HepG2 (cell line): ENCODE data around the gene NELFB. TPM values are rescaled to one million over a fixed set of nuclear protein-coding genes. Genes with fewer than 3 reads are reported as not detected.
A peak's percentile ranks its signal among the peaks of the same experiment; 100 is the strongest.

Experiments used
- AGO1 ChIP-seq: fragments of 200-400 bp; formaldehyde crosslinking; IDR thresholded peaks from 2 replicates; pipeline ENCODE4 v1.6.1; 2017; ENCODE audit warnings: mild to moderate bottlenecking, low read depth, low read length, moderate library complexity; ENCODE audit not compliant: poor library complexity, severe bottlenecking
- BRF2 ChIP-seq: sonication (generic); formaldehyde crosslinking; IDR thresholded peaks from 2 replicates; pipeline ENCODE4 v1.8.1; 2022; ENCODE audit warnings: mild to moderate bottlenecking, missing genetic modification reagents
- CBX1 ChIP-seq: IDR thresholded peaks from one replicate; pipeline ENCODE4 v1.6.1; 2016; ENCODE audit warnings: antibody characterized with exemption, low read depth
- CCDC6 ChIP-seq: sonication (generic); formaldehyde crosslinking; IDR thresholded peaks from 2 replicates; pipeline ENCODE4 v1.8.1; 2022; ENCODE audit warnings: mild to moderate bottlenecking, missing genetic modification reagents, moderate library complexity
- EHMT2 ChIP-seq: fragments of 200-600 bp; sonication (generic); IDR thresholded peaks from 2 replicates; pipeline ENCODE4 v1.7.0; 2017; ENCODE audit warnings: antibody characterized with exemption, low read depth, low read length, borderline replicate concordance
- POGK ChIP-seq: sonication (generic); formaldehyde crosslinking; conservative IDR thresholded peaks from 2 replicates; pipeline ENCODE4 v1.8.0; 2022; ENCODE audit warnings: mild to moderate bottlenecking, moderate library complexity, missing genetic modification reagents
- THAP11 ChIP-seq: IDR thresholded peaks from 2 replicates; pipeline ENCODE4 v1.6.1; 2016; ENCODE audit warnings: missing biosample characterization, missing genetic modification reagents
- U2AF1 ChIP-seq: fragments of 200-400 bp; formaldehyde crosslinking; optimal IDR thresholded peaks from 2 replicates; pipeline ENCODE3; 2017; ENCODE audit warnings: mild to moderate bottlenecking, low read depth, low read length
- ZNF224 ChIP-seq: sonication (generic); formaldehyde crosslinking; IDR thresholded peaks from 2 replicates; pipeline ENCODE4 v1.5.0; 2020; ENCODE audit warnings: mild to moderate bottlenecking, missing genetic modification reagents
- ZNF232 ChIP-seq: sonication (generic); formaldehyde crosslinking; IDR thresholded peaks from 2 replicates; pipeline ENCODE4 v1.4.0; 2020; ENCODE audit warnings: missing genetic modification reagents, borderline replicate concordance
- ZNF569 ChIP-seq: sonication (generic); formaldehyde crosslinking; IDR thresholded peaks from 2 replicates; pipeline ENCODE4 v1.5.0; 2020; ENCODE audit warnings: mild to moderate bottlenecking, missing genetic modification reagents, moderate library complexity, borderline replicate concordance
- ZNF572 ChIP-seq: sonication (generic); formaldehyde crosslinking; IDR thresholded peaks from 2 replicates; pipeline ENCODE4 v1.5.1; 2020; ENCODE audit warnings: mild to moderate bottlenecking, missing genetic modification reagents
- ZNF576 ChIP-seq: sonication (generic); formaldehyde crosslinking; IDR thresholded peaks from 2 replicates; pipeline ENCODE4 v1.4.0; 2020; ENCODE audit warnings: mild to moderate bottlenecking, missing genetic modification reagents
- ZNF589 ChIP-seq: sonication (generic); formaldehyde crosslinking; conservative IDR thresholded peaks from 2 replicates; pipeline ENCODE4 v1.8.0; 2022; ENCODE audit warnings: mild to moderate bottlenecking, moderate library complexity, missing genetic modification reagents
- ZSCAN20 ChIP-seq: sonication (generic); formaldehyde crosslinking; IDR thresholded peaks from 2 replicates; pipeline ENCODE4 v1.4.0; 2020; ENCODE audit warnings: missing genetic modification reagents, mild to moderate bottlenecking, borderline replicate concordance
- polyA plus RNA-seq, 8 experiments: library from polyadenylated mRNA; depleted of rRNA in 3 of 8; stranded (reverse) in 7 of 8; unstranded in 1 of 8; fragments of >200 nt; fragmentation: Illumina TruSeq in 4 of 8; extraction: Trizol in 4 of 8; gene quantifications; 2 replicates each; pipeline versions ENCODE4 v1.2.1 to v1.2.3, GENCODE V29; 2011 to 2016; ENCODE audit warnings: low read depth in 4 of 8, missing spikeins in 1 of 8, mixed read lengths in 1 of 8; ENCODE audit not compliant: insufficient read depth in 1 of 8
- total RNA-seq, 5 experiments: library from RNA; depleted of rRNA; stranded (reverse); fragments of >200 nt; fragmentation: Illumina TruSeq; extraction: Trizol; gene quantifications; 2 replicates each; pipeline ENCODE4 v1.2.3, GENCODE V29; 2016; ENCODE audit warnings: low read depth in 1 of 5
- TF ChIP-seq, protein P1 (sequence below), 2 experiments: fragments of 450-650 bp in 1 of 2; sonication (generic) in 1 of 2; formaldehyde crosslinking in 1 of 2; IDR thresholded peaks; 2 replicates each; pipeline versions ENCODE4 v1.6.1 to v1.8.0; 2016 to 2022; ENCODE audit warnings: antibody characterized with exemption in 1 of 2, mild to moderate bottlenecking in 1 of 2, missing genetic modification reagents in 1 of 2

Gene NELFB
- total and polyA plus RNA-seq, 2 of the 13 experiments (the other 11 are each of a cell fraction or from before 2014, with no cell fraction given) = 26.5 to 45.8 TPM

GRCh38 chr9:137277329-137278041, 22.4 kb downstream of the NELFB start, which contains the start of gene TOR4A (continued):
- TF ChIP-seq ZNF576 (no peak), POGK (CRISPR knock-in tag) (peak; percentile 53), THAP11 (peak; percentile 85), U2AF1 (peak; percentile 53), CCDC6 (CRISPR knock-in tag) (no peak), ZNF589 (no peak), ZNF569 (CRISPR knock-in tag) (no peak), CBX1 (peak; percentile 33), EHMT2 (no peak), AGO1 (peak; percentile 5), ZSCAN20 (CRISPR knock-in tag) (peak; percentile 21), ZNF232 (CRISPR knock-in tag) (0 out of 2 replicates have a peak, but pooled peaks have one; percentile 38), BRF2 (CRISPR knock-in tag) (peak; percentile 38; the same call in 1 of the 2 replicates), ZNF224 (CRISPR knock-in tag) (no peak), ZNF572 (CRISPR knock-in tag) (no peak; the same call in 1 of the 2 replicates)
- TF ChIP-seq, protein P1, sequence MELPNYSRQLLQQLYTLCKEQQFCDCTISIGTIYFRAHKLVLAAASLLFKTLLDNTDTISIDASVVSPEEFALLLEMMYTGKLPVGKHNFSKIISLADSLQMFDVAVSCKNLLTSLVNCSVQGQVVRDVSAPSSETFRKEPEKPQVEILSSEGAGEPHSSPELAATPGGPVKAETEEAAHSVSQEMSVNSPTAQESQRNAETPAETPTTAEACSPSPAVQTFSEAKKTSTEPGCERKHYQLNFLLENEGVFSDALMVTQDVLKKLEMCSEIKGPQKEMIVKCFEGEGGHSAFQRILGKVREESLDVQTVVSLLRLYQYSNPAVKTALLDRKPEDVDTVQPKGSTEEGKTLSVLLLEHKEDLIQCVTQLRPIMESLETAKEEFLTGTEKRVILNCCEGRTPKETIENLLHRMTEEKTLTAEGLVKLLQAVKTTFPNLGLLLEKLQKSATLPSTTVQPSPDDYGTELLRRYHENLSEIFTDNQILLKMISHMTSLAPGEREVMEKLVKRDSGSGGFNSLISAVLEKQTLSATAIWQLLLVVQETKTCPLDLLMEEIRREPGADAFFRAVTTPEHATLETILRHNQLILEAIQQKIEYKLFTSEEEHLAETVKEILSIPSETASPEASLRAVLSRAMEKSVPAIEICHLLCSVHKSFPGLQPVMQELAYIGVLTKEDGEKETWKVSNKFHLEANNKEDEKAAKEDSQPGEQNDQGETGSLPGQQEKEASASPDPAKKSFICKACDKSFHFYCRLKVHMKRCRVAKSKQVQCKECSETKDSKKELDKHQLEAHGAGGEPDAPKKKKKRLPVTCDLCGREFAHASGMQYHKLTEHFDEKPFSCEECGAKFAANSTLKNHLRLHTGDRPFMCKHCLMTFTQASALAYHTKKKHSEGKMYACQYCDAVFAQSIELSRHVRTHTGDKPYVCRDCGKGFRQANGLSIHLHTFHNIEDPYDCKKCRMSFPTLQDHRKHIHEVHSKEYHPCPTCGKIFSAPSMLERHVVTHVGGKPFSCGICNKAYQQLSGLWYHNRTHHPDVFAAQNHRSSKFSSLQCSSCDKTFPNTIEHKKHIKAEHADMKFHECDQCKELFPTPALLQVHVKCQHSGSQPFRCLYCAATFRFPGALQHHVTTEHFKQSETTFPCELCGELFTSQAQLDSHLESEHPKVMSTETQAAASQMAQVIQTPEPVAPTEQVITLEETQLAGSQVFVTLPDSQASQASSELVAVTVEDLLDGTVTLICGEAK (IDR thresholded peaks at IDR 0.05) = no peak
- TF ChIP-seq, protein P1 (CRISPR knock-in tag; IDR thresholded peaks at IDR 0.05) = no peak; the same call in 1 of the 2 replicates
